Renal cortex interstitium (tissue), 11 donors: ENCODE results near the gene TRAP1. TPM values are rescaled to one million over a fixed set of nuclear protein-coding genes. Genes with fewer than 3 reads are reported as not detected.
A peak's percentile ranks its signal among the peaks of the same experiment; 100 is the strongest.

ENCODE experiments used
- DNase-seq, 11 donors: peaks; one replicate each; pipeline ENCODE4 v3.0.0-alpha.2; 2013; ENCODE audit warnings: low read depth in 9 of 11, low spot score in 4 of 11; ENCODE audit errors: extremely low read depth in 1 of 11
- polyA plus RNA-seq, 3 donors: library from polyadenylated mRNA; unstranded; fragments of 120-200 nt; gene quantifications; one replicate each; pipeline ENCODE4 v1.2.1, GENCODE V29; 2013; ENCODE audit not compliant: insufficient read length in 3 of 3

The TRAP1 gene
- polyA plus RNA-seq, 3 donors: 105 to 107 (median 107) TPM

DNA sequence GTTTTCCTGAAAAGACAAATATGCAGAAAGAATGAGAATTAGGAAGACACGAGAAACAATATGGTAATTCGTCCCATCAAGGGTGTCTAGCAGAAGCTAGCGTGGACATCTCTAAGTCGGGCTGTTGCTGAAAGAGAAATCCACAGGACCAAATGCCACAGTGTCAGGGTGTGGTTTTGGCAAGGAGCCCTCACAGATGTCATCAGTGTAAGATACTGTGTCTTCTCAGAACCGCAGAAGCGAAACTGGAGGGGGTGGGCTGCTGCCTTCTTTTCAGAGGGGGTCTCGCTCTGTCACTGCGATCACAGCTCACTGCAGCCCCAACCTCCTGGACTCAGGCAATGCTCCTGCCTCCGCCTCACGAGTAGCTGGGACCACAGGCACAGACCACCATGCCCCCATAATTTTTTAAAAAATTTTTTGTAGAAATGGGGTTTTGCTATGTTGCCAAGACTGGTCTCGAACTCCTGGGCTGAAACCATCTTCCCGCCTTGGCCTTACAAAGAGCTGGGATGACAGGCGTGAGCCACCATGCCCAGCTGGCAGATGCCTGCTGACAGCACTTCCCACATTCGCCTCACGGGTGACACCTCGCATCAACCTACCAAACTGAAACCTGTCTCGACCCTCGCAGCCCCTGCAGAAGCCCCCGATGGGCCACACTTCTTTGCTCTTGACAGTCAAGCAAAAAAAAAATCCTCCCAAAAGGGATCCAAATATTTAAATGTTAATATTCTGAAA is 26.2 kb downstream of the TRAP1 start:
- DNase-seq: no peak

DNA sequence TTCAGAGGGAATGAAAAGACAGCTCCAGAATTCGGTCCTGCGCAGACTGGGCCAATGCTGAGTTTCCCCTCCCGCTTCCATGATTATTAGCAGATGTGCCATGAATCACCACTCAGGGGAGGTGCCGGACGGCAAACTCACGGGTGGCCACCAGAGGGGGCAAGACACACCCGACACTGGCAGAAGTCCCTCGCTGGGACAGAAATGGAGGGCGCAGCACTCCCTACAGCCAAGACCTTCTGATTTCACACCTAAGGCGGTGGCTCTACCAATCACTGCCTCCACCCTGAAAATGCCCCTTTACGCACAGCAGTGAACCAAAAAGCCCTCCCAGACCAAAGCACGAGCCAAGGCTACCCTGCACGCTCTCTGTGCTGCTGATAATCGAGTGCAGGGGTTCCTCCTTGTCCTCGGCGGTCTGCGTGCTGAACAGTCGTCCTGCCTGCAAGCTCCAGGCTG is 26.8 kb downstream of the TRAP1 start:
- DNase-seq: peak; percentile 59 to 86 (median 78)

DNA sequence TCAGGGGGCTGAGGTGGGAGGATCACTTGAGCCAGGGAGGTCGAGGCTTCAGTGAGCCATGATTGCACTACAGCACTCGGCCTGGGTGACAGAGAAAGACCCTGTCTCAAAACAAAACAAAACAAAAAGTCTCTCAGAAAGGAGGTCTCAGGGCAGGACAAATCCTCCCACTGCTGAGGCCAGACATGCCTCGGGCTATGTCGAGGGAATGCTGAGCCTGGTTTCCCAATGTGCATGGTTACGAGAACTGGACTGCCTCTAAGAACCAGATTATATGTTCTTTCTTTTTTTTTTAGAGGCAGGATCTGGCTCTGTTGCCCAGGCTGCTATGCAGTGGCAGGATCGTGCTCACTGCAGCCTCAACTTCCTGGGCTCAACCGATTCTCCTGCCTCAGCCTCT is 27.6 kb downstream of the TRAP1 start:
- DNase-seq: no peak

DNA sequence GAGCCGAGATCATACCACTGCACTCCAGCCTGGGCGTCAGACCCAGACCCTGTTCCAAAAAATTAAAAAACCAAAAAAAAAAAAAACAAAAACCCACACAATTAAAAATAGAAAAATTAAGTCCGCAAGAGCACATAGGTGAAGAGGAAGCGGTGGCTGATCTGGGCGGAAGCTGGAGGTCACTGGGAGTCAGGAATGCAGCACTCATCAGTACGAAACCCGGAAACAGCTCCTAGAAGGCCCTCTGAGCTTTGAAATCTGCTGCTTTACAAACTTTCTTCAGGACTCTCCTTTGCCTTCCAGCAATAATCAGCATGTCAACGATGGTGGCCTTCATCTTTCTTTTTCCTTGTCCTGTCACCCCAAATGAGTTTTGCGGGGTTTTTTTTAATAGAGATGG is 29.5 kb downstream of the TRAP1 start:
- no peak for DNase-seq

DNA sequence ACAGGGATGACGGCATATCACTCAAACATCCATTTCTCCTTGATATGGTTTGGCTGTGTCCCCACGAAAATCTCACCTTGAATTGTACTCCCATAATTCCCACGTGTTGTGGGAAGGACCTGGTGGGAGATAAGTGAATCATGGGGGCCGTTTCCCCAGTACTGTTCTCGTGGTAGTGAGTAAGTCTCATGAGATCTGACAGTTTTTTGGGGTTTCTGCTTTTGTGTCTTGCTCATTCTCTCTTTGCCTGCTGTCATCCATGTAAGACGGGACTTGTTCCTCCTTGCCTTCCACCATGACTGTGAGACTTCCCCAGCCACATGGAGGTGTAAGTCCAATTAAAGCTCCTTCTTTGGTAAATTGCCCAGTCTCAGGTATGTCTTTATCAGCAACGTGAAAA is 30.3 kb downstream of the TRAP1 start:
- DNase-seq: no peak

DNA sequence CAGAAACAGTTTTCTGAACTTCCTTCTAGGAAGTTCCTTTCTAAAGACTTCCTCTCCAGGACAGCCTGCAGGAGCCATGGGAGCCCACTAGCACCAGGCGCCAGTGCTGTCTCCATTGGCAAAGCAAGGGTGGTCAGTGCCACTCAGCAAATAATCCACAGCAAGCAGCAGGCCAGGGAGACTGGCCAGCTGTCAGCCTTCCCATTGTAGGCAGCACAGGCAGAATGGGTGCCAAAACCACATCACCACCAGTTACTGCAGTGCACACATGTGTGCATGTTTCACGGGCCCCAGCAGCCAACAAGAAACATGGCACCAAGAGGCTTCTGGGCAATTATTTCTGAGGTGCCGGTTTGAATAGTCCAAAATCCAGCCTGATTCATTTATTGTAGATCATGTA is 36.1 kb downstream of the TRAP1 start:
- no peak for DNase-seq

DNA sequence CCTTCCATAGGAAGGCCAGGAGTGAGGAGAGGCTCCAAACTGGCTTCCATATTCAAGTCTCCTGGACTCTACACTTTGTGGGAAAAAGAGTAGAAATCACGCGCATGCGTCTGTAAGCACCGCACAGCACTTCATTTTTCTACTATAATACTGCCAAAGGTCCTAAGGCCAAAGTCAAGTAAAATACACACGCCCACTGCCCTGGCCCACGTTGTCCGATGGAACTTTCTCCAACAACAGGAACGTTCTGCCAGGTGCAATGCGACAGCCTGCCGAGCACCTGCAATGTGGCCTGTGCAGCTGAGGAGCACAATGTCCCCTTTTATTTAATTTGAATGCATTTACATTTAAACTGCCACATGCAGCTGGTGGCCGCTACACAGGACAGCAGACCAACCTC is 39.3 kb downstream of the TRAP1 start:
- no peak for DNase-seq

DNA sequence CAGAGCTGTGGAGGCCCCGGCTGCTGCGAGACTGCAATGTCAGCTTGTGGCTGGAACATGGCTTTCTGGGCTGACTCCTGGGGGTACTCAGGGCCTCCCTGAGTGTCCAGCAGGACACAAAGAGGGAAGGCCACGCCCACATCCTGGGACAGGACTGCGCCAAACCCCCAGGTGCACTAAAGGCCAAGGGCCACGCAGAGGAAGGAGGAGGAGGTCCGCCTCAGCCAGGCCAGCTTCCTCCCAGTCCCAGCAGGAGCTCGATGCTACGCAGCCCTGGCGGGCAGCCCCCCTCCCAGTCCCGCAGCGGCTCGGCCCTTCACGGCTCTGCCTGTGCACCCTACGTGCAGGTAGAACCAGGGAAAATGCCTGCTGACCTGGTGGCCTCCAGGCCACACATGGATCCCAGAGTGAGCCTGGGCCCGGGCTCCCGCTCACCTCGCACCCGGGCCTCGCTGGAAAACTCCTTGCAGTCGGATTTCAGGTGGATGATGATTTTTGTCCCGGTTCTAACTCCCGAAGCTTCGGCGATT is 41.7 kb downstream of the TRAP1 start:
- no peak for DNase-seq

DNA sequence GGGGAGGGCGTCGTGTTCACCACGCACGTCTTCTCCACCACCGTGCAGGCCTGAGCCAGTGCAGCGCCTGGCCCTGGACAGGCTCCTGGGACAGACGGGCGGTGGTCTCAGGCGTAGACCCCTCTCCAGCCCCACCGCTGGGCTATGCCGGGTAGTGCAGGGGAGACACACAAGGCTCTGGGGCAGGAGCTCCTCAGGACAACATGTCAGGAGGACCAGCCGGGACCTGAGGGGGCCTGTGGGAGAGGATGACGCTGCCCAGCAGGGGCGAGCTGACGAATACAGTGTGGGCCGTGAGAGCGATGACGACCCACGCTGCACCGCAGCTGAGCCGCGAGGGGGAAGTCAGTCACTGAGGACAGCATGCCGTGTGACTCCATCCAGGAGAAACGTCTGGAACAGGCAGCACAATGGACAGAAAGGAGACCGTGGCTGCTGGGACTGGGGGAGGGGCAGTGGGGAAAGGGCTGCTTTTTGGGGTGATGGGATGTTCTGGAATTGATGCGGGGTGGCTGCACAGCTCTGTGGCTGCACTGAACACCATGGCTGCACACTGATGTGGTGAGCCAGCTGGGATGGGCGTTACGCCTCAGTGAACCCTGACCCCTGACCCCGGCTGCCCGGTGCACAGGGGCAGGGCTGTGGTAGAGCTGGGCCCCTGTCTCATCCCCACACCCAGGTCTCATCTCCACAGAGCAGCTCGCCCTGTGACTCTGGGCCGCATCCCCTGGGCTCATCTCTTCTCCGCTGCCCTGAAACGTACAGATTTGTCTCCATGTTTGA is 42.6 kb downstream of the TRAP1 start:
- DNase-seq: no peak

DNA sequence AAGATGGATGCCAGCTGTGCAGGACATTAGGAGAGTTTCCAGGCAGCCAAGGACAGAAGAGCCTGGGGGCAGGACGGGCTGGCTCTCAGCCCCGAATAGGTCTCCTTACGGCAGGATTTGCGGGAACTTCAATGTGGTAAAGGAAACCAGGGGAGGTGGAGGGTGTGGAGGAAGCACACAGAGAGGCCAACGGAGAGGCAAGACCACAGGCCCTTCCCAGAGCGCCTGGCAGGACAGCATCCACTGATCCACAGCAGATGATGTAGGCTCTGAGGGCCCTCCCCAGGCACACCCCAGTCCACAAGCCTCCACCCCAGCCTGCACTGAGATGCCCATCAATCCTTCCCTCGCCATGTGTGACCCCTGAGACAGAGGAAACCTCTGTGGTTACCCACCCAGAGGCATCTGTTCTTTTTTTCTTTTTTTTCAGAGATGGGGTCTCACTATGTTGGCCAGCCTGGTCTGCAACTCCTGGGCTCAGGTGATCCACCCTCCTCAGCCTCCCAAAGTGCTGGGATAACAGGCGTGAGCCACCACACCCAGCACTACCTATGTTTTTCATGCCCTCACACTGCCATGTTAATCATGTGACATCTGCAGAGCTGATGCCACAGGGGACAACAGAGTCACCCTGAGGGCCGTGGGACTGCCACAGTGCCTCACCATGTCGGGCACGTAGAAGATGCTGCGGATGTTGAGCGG is 43.5 kb downstream of the TRAP1 start:
- DNase-seq: no peak

DNA sequence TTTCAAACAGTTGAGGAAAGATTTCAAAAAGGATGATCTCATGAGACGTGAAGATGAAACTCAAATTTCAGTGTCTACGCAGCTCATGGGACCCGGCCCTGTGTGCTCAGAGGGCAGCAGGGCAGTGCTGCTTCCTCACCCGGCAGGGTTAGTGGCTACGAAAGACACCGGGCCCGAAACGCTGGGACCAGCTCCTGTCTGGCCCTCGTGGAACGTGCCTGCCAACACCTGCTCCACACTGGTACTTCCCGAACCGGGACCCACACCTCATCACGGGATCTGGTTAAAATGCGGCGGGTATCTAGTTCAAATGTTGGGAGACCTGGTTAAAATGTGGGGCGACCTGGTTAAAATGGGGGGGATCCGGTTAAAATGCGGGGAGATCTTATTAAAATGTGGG is 44.1 kb downstream of the TRAP1 start:
- no peak for DNase-seq

DNA sequence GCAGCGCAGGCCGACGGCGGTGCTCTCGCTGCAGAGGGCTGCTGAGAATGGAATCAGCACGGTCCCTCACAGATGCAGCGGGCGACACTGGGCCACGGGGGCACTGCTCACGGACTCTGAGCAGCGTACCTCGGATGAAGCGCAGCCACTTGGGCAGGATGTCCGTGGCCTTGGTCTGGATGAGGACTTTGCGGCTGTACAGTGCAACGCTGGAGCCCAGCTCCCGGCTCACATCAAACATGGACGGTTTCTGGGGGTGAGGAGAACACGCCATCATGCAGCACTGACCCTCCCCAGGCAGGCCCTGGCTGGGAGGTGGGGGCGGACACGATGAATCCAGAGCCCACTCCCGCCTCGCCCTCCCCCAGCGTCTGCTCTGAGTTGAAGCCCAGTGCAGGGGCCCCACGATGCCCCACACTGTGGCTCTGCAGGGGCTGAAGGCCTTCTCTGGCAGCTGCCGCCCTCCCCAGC is 44.7 kb downstream of the TRAP1 start:
- no peak for DNase-seq

DNA sequence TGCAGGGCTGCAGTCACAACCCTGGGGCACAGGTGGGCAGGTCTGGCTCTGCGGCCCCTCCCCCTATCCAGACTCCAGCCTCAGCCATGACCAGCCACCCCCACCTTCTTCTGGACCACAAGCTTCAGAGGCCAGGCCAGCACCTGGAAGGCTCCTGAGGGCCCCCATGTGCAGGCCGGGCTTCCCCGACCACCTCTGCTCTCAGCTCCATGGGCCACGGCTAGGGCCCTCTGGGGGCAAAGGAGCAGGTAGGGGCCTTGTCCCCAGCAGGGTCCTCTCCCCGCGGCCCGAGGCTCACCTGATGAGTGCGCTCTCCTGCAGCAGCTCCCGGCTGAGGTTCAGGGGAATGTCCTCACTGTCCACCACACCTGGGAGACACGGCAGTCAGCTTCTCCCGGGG is 45.9 kb downstream of the TRAP1 start:
- no peak for DNase-seq

DNA sequence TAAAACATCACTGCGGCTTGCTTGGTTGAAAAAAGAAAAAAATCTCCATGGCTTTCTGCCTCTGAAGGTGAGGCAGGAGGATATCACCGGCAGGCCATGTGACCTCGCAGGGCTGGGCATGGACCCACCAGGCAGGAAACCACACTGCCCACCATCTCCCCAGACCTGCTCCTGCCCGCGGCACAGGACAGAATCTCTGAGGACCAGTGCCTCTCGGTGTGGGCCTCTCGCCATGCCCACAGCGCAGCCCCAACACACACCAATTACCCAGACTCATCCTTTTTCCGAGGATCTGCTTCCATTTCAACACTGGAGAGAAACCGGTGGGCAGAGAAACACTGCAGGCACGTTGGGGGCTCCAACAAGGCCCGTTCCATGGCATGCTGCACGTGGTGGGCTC is 46.6 kb downstream of the TRAP1 start:
- DNase-seq: no peak

DNA sequence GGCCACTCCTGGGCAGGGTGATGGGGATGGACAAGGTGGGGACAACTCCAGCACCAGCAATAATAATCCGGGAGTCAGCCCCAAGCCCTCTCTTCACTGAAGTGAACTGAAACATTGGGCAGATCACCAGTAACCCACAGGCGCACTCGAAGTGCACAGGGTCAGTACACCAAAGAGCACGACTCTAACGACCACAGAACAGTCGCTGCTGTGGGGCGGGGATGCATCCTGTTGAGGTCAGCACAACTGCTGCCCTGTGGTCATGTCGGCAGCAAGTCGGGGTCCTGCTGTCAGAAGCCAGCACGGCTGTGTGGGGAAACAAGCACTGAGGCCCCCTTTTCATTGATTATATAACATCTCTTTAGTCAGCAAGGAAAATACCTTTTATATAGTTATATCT is 48.2 kb downstream of the TRAP1 start:
- no peak for DNase-seq

DNA sequence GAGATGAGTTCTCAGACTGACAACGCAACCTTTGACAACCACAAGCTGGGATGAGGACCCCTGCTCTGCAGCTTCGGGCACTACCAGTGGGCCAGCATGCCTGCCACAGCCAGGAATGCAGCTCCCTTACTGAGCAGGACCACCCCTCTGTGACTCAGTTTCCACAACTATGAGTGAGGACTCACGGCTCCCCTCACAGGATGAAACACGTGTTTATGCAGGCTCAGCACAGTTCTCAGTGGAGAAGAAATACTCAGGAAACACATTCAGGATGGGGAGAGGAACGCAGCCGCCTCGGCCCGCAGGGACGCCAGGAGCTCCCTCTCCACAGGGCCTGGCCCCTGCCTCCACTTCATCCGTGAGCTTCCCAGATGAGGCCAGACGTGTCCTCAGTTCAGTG is 48.7 kb downstream of the TRAP1 start:
- DNase-seq: no peak

DNA sequence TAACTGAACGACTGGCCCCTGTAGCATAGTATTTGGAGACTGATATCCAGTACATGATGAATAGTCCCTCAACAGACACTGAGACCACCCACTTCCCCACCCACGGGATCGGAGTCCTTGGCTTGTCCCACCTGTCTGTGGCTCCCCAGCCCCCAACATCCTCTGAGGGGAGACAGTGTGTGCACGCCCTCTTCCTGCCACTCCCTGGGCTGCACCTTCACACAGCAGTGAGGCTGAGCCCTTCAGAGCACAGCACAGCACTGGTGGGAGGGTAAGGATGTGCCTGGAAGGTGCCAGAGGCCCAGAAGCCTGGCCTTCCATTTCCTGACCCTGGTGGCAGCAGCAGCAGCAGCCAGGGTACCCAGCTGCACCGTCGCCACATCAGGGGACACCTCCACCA is 51.8 kb downstream of the TRAP1 start:
- no peak for DNase-seq

DNA sequence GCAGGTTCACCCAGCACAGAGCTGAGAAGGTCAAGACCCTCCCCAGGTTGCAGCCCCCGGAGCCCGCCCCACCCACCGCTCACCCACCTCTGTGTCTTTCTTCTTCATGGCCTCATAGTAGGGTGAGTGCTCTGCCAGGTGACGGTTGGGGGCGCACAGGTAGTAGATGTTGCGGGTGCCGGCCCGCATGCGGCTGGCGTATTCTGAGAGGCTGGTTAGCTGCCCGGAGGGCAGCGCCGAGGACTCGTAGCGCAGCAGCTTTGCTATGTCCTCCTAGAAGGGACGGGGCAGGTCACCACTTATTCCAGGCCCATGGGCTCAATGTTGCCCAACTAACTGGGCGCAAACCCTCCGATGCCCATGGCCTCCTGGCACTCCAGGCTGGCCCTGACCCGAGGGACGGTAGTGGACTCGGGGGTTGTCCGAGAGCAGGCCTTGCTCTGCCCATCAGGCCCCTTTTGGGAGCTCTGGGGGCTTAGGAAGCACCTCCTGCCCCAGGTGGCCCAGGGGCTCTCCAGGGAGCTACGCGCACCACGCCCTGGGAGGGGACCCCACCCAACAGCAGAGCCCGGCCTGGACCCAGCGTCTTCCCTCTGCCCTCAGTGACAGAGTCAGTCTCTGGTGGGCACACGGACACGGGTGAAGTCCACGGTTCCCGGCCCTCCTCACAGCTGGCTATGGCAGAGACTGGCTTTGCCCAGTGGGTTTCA is 53.0 kb downstream of the TRAP1 start:
- DNase-seq: no peak

DNA sequence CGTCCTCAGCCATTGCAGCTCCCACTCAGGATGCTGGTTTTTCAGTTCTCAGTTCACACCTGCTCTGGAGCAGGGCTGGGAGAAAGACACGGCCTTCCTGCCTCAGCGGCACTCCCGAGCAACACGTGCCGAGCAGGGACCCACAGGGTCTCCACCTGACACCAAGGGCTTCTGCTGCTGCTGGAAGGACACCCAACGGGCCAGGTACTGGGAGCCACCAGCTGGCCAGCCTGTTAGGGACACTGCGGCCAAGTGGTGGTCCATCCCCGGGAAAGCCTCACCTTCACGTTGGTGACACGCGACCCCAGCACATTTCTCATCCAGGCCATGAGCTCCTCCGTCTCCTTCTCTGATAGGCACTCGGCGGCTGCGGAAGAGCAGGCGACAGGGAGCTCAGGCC is 54.7 kb downstream of the TRAP1 start:
- no peak for DNase-seq
